Activated T-helper 9 cell treated with anti-CD3 and anti-CD28 coated beads, Interleukin-2, amount 50 U/mL, for 16 hours (primary cell): ENCODE data around the gene PICK1.

ENCODE experiments used
- DNase-seq: peaks from one replicate; pipeline ENCODE4 v3.0.0-alpha.2; 2020; ENCODE audit warnings: low read depth

The PICK1 gene

GRCh38 chr22:38088629-38089473 lies 31.6 kb downstream of the PICK1 start:
- DNase-seq: no peak

GRCh38 chr22:38089474-38089851 lies 32.3 kb downstream of the PICK1 start:
- DNase-seq: no peak

- DNase-seq: no peak
Measured at GRCh38 chr22:38097058-38097457, 39.9 kb downstream of the PICK1 start.

- DNase-seq: no peak
Measured at GRCh38 chr22:38097557-38098409, 40.6 kb downstream of the PICK1 start.

DNA sequence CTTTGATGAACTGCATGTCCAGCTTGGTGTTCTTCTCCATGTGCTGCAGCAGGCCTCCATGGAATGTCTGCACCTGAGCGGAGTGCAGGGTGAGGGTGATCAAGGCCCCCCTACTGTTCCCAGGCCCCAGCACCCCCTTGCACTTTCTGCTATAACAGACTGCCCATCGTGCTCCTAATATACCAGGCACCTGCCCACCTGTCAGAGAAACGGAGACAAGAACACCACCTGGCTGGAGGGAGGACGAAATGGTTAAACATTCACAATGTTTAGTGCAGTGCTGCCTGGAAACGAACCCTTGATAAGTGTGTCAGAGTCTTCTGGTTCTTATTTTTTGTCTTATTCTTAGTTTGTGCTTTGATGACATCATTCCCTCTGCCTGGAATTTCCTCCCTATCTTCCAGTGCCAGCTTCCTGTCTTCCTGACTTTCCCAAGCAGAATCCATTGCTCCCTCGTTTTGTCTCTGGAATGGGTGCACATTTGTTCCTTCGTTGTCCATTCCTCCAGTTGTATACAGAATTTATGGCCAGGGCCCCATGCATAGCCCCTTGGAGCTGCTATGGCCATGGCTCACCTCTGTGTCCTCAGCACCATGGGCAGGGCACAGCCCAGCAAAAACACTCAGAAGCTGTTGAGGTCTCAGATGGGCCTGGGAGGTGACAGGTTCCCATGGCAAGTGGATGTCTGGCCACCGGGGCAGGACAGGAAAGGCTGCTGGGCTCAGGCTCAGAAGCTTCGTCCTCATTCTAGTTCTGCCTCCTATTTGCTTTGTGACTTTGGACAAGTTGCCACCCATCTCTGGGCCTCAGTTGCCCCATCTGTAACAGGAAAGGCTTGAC lies 41.4 kb downstream of the PICK1 start:
- no peak for DNase-seq

- DNase-seq: no peak
Measured at GRCh38 chr22:38103641-38104040, 46.4 kb downstream of the PICK1 start.

GRCh38 chr22:38104084-38104483 lies 46.9 kb downstream of the PICK1 start:
- no peak for DNase-seq

DNA sequence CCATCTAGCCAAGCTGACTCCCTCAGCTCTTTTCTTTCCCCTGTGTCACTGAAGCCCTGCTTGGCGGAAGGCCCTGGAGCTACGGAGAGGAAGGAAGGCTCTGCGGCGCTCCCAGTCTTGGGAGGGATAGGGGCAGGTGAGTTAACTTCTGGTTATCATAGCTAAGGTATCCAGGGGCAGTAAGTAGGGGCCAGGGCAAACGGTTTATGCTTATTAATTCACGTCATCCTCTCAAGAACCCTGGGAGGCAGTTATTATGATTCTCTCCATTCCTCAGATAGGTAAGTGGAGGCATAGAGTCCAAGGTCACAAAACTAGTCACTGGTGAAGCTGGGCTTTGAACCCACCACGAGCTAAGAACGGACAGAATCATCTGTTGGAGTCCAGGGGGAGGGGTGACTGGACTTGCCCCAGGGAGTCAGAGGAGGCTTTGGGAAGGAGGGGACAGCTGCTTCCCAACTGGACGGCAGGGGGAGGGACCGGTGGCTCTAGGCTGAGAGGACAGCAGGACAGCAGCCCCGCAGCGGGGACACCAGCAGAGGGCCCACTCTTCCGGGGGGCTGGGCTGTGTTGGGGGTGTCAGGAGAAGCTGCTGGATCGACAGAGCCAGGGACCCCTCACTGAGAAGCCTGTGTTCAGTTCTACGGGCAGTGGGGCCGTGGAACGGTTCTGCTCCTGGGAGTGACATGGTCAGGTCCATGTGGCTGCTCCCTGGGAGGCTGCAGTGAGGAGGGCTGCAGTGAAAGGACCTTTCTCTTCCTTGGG lies 49.8 kb downstream of the PICK1 start:
- DNase-seq: no peak

GRCh38 chr22:38107692-38108515 lies 50.7 kb downstream of the PICK1 start:
- no peak for DNase-seq

- DNase-seq: no peak
Measured at GRCh38 chr22:38108561-38109319, 51.5 kb downstream of the PICK1 start.

DNA sequence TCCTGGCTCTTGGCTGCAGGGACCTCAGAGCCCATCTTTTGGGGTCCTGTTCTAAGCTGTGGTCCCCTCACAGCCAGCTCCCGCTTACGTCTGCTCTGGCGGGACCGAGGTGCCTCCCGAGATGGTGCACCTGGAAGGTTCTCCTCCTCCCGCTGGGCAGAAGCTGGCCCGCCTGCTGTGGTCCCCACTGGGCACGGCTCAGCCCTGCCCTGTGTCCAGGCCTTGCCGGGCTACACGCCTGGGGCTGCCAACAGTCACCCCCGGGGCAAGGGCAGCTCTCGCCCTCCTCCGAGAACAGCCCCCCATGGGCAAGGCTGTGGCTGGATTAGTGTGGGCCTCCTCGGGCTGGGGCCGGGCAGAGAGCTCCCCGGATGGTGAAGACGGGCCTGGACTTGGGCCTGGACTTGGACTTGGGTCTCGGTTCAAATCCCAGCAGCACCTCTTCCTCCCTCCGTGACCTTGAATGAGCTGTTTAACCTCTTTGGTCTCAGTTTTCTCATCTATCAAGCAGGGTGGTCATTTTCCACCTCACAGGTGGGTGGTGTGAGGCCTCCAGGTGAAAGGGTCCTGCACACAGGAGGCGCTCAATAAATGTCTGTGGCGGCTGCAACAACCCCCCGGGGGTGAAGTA lies 52.3 kb downstream of the PICK1 start:
- DNase-seq: no peak

DNA sequence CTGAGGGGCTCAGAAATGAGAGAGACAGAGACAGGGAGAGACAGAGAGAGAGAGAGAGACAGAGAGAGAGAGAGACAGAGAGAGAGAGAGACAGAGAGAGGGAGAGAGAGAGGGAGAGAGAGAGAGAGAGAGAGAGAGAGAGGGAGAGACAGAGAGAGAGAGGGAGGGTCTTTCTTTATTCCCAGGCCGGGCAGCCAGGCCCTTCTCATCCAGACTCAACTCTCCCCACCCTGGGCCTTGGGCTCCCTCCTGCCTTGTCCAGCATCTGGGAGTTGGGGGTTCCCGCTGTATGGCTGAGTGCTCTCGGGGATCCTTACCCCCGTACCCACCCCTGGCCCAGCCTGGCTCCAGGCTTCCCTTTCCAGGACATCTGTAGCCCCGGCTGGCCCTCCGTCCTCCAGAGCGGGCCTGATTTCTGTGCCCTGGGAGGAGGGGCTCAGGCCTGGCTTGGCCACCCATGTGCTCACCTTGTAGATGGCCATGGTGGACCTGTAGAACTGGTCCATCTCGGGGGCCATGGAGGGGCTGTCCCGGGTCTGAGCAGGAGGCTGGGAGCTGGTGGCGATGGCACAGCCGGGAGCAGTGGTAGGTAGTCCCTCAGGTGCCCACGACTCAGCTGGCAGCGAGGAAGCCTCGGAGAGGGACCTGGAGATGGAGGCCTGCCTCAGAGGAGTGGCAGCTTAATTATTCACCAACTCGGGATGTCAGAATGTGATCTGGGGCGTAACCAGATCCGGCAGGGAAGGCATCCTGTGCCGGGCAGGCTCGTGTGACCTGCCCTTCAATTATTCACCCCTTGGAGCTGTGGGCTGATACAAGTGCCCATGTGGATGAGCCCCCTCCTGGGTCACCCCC lies 53.0 kb downstream of the PICK1 start, which contains the start of gene BAIAP2L2:
Gene BAIAP2L2 (minus strand): TSS at position 677 of the 855 bp plus-strand sequence. CDS start 159 bp downstream, at position 518.
- no peak for DNase-seq

DNA sequence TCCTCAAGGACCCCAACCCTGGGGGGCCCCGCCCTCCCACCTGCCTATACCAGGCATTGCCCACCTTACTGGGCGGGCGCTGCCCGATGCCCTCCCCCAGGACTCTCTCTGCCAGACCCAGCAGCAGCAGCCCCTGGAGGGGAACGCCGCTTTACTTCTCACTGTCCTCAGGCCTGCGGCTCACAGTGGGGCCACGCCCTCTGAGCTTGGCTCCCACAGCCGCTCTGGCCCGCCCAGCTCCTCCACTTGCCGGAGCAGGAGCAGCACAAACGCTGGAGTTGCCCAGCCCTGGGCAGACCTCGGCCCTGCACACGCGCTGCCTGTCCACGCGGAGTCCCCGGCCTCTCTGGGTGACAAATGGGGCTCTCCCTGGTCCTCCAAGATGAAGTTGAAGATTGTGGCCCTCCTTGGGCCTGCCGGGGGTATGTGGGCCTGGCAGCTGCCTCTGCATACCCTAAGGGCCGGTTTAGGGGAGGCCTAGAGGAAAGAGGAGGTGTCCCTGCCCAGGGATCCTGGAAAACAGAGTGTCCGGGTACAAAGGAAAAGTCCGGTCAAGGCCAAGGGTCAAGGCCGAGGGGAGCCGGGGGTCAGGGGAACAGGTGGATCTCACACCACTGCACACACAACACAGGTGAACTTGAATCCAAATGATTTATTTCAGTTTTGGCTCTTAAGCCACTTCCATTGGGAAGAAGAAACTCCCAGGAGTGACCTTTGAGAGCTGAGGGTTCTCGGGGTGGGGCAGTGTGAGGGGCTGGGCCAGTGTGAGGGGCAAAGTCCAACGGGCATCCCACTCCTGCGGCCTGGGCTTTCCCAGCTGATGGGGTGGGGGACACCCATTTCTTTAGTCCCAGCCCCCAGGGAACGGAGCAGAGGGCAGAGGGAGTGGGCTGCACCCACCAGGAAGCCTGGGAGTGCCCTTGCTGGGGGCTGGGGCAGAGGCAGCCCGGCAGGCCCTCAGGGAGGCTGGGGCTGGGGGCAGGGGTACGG lies 54.0 kb downstream of the PICK1 start:
- DNase-seq: no peak

GRCh38 chr22:38111925-38112355 lies 54.7 kb downstream of the PICK1 start:
- no peak for DNase-seq

DNA sequence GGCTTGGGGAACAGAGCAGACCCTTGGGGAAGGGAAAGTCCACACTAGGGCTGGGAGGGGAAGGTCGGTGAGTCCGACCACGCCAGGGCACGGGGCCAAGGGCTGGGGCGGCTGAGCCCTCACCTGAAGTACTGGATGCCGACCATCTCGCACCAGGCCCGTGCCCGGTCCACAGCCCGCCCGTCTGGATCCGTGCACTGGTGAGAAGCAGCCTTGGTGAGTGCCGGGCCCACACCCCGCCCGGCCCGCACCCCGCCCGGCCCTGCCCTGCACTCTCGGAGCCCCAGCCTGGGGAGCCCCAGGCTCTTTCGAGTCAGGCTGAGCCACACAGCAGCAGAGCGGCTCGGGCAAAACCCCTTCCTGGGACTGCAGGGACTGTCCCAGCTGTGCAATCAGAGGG lies 55.2 kb downstream of the PICK1 start:
- no peak for DNase-seq

DNA sequence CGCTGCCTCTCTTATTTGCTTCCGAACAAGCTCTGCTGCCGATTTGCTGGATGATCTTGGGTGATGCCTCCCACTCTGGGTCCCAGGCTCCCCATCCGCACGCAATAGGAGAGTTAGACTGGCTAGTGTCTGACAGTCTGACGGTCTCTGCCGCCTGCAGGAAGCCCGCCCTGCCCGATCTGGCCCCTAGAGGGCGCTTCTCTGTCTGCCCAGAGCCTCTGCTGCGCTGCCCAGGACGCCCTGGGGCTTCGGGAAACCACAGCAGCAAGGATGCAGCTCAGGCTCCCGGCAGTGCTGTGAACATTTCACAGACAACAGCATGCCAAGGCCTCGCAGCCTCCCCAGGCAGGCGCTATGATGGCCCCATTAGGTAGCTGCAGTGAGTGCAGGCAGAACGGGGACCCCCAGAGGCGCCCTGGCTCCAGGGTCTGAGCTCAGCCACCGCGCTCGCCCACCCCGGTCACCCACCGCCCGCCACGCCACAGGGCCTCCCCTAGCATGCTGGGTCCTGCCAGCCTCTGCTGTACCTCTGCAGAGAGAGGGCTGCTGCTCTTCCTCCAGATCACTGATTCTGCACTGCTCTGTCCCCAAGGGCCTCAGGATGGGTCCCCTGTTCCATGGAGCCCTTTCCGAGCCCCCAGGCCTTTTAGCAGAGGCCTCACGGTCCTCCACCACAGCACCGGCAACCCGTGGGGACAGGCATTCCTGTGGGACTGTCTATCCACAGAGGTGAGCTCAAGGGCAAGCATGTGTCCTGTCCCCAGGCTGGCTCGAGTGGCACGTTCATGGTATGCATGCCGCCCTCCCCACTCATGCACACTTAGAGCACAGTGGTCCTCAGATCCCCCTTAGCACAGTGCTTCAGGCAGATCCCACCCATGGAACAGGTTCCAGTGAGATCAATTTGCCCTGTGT lies 57.5 kb downstream of the PICK1 start:
- peak; percentile 58 for DNase-seq
